GM19239 (cell line): Measurements from ENCODE around the gene GABRG3.

ENCODE experiments used
- DNase-seq: peaks from one replicate; pipeline ENCODE4 v3.0.0; 2011; ENCODE audit warnings: low spot score; ENCODE audit not compliant: insufficient read length
- FAIRE-seq: peaks from 2 replicates; lab custom pipeline; 2011; peaks lifted over from hg19 to GRCh38; lab: Jason Lieb, UNC

Gene GABRG3

GRCh38 chr15:27438403-27439375 is 467.7 kb downstream of the GABRG3 start:
- no peak for DNase-seq
- FAIRE-seq = no peak

GRCh38 chr15:27441120-27441519 is 470.1 kb downstream of the GABRG3 start:
- FAIRE-seq (no peak), DNase-seq (no peak)

- FAIRE-seq (no peak), DNase-seq (no peak)
These were observed 477.3 kb downstream of the GABRG3 start for GRCh38 chr15:27448234-27448633.

- DNase-seq (no peak), FAIRE-seq (no peak)
These were observed 478.0 kb downstream of the GABRG3 start for GRCh38 chr15:27448986-27449385.

DNA sequence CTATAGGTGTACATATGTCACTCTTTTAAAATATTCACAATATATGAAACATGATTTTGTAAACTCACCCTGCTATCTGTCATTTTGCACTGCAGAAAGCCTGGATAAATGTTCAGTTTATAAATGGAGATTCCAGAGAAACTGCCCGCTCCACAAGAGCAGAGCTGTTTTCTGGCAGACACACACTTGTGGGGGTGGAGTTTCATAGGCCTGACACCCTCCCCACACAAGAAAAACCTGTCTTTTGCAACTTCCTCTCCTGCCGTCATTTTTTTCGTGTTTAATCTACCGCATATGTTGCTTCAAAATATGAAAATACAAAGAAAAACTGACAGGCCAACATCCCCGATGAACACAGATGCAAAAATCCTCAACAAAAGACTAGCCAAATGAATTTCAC is 479.0 kb downstream of the GABRG3 start:
- no peak for DNase-seq
- no peak for FAIRE-seq

DNA sequence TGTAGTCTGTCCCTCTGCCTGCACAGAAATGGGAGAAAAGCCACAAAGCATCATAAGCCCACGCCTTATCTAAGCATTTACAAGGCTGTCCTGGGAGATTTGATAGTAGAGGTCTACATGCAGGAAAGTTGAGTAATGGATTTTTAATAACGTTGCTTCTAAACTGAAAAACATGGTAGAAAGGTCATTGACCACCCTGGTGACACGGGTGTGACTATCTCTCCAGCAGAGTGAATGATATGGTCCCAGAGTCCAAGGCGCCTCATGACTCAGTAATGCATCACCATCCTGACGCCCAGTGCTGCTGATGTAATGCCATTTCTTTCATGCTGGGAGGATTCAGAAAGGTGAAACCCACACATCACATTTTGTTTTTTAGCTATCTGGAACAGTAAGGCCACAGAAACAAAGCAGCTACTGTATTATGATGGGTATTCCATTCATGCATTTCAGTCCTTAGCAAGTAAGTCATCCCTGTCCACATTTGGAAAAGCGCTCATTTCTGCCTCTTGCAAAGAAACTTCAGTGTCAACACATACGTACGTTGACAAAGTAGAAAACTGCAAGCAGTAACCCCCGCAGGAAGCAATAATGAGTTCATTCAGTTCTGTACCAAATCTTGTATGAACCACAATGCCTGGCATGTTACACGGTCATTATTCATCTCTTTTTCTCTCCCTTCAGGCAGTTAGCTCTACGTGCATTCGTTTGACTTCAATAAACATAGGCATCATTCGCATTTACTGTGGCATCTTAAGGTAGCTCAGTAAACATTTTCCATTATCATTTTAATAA is 483.5 kb downstream of the GABRG3 start:
- no peak for DNase-seq
- no peak for FAIRE-seq

DNA sequence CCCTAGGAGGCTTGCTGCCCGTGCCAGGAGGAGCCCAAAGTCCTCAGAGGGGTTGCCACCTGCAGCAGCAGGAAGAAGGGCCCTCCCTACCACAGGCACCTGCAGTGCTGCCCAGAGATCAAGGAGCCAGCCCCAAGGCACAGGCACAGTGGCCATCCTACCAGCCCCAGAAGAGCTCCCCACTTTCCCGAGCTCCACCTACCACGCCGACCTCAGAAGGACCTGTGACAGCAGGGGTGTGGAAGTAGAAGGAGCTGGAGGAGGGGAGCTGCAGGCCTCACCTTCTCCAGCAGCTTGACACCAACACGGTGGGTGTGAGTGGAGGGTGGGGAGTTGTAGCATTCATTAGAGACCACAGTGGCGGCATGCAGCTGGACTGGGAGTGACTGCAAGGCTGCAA is 485.8 kb downstream of the GABRG3 start:
- FAIRE-seq (no peak), DNase-seq (no peak)

DNA sequence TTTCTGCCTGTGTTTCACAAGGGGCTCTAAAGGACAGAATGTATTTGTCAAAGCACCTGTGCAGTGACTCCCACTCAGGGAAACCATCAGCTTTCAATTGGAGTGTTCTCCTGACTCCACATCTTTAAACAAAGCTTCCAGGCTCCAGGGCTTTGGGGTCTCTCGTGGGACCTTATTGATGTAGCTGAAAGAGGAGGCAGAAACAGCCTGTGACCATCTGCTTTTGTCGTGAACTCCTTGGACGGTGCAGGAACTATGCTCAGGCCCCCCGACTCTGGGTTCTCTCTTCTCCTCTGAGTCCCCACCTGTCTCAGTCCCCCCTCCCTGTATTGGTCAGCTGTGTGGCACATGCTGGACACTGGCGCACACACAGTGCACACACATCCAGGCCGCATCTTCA is 486.8 kb downstream of the GABRG3 start:
- no peak for FAIRE-seq
- no peak for DNase-seq

- FAIRE-seq = no peak
These were observed 487.5 kb downstream of the GABRG3 start for GRCh38 chr15:27458345-27459084.

GRCh38 chr15:27459836-27460235 is 488.9 kb downstream of the GABRG3 start:
- FAIRE-seq (no peak), DNase-seq (no peak)

More at GRCh38 chr15:27458345-27459084, 487.5 kb downstream of the GABRG3 start:
- DNase-seq = no peak

DNA sequence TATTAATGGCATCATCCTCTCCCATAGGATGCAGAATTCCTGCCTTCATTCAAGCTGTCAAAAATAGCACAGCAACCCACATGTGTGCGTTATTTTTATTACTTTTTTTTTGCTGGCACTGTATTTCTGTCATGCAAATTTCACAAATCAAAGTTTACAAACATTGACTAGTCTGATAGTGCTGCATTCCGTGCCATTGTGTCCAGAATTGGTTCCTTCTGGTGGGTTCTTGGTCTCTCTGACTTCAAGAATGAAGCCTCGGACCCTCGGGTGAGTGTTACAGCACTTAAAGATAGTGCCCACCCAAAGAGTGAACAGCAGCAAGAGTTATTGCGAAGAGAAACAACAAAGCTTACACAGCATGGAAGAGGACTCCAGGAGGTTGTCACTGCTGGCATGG is 490.2 kb downstream of the GABRG3 start:
- DNase-seq = no peak
- FAIRE-seq = no peak

DNA sequence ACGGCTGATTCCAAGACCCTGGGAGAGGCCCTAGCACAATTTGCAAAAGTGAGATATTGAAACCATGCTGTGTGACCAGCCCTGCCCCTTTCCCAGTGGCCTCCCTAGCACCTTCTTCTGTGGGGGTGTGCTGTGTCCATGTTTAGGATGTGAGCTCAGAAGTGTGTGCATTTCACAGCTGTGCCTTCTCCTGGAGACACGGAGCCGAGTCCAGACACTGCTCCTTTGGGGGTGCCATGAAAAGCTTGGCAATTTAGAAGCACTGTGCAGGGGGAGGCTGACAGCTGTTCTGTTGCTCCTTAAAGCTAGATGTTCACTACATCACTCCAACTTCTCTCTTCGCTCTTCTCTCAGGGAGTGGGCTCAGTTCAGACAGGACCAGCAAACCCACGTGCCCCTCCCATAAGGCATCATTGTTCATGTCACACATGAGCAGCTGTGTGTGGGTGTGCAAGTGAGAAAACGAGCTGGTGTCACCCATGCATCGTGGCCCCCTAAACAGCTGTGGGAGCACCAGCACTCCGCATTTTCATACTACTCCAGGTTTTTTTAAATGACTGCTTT is 492.6 kb downstream of the GABRG3 start:
- no peak for FAIRE-seq
- no peak for DNase-seq

DNA sequence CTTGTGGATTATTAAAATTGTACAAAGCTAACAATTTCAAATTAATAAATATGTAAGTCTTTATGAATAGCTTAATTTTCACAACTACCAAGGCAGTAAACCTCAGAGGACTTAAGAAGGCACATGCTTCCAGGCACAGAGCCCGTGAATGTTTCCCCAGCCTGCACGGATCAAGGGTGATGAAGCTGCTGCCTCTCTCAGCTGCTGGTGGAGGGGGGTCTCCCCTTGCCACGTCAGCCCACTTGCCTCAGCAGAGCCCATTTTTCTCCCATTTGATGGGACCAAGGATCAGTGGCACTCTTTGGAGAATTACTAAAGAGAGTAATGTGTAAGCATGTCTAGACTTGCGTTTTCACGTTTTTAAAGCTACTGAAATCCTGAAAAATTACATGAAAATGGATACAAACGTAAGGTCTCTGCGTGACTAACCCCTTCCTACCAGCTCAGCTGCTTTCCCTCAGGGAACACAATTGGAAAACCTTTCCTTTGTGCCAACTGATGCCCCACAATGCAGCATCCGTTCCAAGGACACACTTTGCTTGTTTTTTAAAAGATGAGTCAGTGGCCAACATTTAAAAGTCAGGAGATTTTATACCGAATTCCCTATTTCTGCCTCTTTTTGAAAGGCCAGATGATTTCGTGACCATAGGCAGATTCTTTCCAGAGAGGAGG is 494.1 kb downstream of the GABRG3 start:
- no peak for DNase-seq
- no peak for FAIRE-seq

DNA sequence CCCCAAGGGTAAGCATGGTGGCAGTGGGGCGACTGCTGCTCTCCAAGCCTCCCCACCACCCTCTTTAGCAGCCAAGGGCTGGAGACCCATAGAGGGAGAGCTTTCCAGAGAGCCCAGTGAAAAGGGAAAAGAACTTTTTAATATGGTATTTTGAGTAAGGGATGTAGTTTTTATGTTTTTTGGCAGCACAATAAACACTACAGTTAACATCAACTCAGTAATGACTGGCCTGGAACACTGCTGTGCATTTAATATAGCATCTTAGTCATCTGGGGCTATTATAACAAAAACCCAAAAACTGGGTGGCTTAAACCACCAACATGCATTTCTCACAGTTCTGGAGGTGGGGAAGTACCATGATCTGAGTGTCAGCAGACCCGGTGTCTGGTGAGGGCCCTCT is 495.8 kb downstream of the GABRG3 start:
- FAIRE-seq = no peak
- no peak for DNase-seq

DNA sequence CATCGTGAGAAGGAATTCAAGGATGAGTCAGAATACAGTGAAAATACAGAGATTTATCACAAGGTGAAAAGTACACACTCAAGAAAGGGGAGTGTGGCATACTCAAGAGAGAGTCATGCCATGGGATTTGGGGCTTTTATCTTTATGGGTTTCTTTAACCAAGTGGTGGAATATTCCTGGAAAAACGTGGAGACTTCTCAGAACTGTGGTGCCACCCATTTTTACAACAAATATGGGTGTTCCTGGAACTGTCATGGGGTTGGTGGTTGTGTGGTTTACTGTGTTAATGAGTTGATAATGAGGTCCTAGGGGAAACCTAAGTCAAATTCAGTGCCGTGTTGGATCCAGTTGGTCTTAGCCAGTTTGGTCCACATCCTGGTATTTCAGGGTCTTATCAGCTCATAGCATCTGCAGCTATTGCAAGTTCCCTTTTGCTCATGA is 497.2 kb downstream of the GABRG3 start:
- no peak for FAIRE-seq
- no peak for DNase-seq

DNA sequence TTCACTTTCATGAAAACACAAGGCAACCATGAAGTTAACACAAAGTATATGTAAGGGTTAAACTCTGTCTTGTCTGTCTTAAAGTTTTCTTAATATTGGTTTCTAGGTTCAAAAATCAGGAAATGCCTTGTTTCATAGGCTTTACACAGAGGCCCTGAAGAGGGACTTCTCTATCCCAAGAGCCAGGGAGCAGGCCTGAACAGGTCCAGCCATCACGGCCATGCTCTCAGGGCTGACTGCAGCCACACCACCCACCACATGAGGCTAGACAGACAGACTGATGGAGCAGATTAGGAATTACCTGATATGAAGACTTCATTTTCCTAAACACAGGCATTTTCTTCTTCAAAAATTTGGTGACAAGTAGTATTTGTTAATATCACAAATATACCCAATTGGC is 502.9 kb downstream of the GABRG3 start:
- DNase-seq (no peak), FAIRE-seq (no peak)

DNA sequence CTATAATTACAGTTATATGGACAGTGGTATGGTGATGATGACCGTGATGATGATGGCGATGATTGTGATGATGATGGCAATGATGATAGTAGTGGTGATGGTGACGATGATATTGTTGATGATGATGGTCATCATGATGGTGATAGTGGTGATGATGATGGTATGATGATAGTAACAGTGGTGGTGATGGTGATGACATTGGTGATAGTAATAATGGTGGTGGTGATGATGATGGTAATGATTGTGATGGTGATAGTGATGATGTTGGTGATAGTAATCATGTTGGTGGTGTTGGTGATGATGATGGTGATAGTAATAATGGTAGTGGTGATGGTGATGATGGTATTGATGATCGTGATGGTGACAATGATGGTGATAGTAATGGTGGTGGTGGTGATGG is 504.4 kb downstream of the GABRG3 start:
- FAIRE-seq (no peak), DNase-seq (no peak)

DNA sequence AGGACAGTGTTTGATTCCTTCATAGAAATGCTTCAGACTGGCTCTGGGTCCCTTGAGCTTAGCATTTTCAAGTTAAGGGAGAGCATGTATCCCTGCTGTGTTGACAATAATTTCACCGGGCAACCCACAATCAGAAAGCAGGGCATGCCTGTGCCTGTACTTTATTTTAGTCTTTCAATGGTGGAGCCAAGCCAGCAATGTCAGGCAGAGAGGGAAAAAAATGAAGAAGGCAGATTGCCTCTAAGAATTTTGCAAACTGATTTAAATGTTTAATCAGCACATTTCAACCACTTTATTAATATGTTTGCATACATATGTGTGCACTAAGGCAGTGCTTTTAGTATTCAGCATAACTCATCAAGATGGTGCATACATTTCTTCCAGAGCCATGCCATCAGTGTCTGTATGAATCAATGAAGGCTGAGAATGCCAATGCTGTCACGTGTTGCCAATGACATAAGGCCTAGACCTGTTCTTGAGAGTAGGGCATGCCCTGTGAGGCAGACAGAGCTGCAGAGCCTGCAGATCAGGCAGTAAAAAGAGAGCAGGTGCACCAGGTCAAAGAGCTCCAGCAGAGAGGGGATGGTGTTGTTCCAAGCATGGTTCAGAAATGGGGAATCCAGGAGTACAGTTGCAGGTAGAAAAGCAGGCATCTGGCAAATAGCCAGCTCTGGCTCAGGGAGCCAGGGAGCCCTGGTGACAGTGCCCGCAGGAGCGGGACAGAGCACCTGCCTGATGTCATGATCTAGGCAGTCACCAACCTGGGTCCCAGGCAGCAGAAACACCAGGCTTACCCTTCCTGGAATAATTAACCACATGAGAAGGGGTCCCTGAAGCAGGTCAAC is 508.5 kb downstream of the GABRG3 start:
- DNase-seq (no peak), FAIRE-seq (no peak)

DNA sequence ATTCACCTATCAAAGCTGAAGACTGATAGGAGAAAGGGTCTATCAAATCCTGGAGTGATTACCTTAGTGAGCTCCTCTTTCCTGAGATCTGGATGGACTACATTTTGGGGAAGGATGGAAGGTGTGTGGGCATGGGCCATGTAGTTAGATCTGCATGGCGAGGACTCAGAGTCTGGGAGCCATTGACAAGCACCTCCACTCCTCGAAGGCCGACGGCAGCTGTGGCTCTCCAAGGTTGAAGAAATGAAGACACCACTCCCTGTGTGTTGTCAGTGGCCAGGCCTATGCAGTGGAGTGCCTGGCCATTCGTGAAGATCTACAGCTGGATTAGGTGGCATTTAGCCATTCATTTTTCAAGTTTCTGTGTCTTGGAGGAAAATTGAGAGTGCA is 509.2 kb downstream of the GABRG3 start:
- no peak for DNase-seq
- no peak for FAIRE-seq
